ENCODE data around the gene CWC22.
A peak's percentile ranks its signal among the peaks of the same experiment; 100 is the strongest.
"Not testable (repeated sequence)": the region's sequence is repeated elsewhere in the genome, so short reads cannot be mapped to it uniquely, and the experiment has no call there.

Gene CWC22

DNA sequence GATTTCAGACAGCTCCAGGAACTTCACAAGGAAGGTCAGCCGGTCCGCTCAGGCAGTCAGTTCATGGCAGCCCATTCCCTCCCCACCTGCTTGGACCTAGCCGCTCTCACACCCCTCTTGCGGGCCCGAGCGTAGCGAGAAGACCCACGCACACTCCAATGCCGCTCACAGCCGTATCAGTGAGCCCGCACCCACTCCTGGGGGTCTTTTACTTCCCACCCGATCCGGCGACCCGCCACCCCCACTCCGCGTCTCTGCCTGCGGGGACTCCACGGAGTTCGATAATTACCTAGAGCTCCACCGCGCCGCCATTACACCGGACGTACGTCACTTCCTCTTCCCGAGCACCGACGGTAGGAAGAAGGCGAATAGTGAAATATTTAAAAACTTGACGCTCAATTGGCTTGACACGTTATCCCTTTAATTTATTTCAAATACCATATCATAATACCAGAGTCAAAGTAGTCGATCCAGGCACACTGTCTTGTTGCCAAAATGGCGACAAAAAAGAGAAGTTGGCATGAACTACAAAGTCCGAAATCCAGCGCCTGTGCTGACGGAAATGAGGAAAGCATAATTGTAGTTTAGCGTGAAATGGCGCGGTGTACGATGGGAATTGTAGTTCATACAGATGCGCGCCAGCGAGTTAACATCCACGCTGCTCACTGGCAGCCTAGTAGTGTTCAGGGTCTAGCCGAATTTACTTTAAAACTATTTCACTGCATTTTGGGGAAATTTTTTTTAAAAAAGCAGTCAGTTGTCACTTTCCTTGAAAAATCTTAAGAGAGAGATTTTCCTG lies at the start of gene CWC22:
TSS of gene CWC22 (minus strand) at position 517 of the 799 bp plus-strand sequence. CDS start 13,956 bp downstream, outside the sequence.
- Histone ChIP-seq H3K4me1 (ENCODE audit: control insufficient read depth in 1 of 2, insufficient read depth in 2 of 2, low read length in 2 of 2) (peaks cover 0 to 27% of the 10 kb centered on the region in 2 donors), H3K27ac (ENCODE audit: low read length) (peak within 1 kb of the TSS; percentile 97), H3K27me3 (ENCODE audit: low read depth, low read length) (no peaks in the 10 kb centered on the region), H3K9me3 (ENCODE audit: control insufficient read depth in 1 of 2, low read length in 2 of 2) (no peaks in the 10 kb centered on the region), H3K4me3 (ENCODE audit: low read depth in 1 of 2, low read length in 2 of 2) (peak within 1 kb of the TSS; percentile 78 to 84), H3K36me3 (ENCODE audit: control insufficient read depth in 1 of 2, insufficient read depth in 2 of 2, low read length in 2 of 2) (peaks cover 0 to 3% of the 10 kb centered on the region in 2 donors)

DNA sequence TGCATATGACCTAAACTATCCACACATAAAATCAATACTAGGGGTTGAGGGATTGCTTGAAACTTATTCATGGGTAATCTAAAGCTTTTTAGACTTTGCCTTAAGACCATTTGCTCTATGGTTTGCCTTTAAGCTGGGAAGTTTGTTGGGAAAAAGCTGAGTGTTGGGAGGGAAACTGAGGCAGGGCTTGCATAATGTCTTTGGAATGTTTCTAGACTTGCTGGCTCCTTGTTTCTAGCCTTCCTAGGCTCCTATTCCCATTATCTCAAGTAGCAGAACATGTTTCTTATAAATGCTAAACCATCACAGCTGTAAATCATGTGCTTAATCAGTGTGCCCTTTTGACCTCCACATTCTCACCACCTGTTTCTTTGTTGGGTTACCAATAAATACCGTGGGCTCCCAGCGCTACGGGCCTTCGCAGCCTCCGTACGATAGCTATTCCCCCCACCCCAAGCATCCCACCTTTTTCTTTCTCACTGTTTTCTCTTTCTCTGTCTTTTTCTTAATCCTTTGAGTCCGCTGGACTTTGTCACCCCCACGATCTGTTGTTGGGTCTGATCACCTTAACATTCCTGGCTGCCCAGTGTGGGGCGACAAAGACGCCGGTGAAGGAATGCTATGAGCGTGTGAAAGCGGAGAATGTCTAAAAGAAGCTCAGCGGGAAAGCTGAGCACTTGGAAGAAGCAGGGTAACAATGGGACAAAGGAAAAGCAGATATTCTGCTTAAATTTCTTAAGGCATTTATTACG lies 49.4 kb upstream of the CWC22 start:
- Histone ChIP-seq H3K27ac (ENCODE audit: low read length) (no peak overlapping the region), H3K36me3 (ENCODE audit: control insufficient read depth in 1 of 2, insufficient read depth in 2 of 2, low read length in 2 of 2) (no peaks in the 10 kb centered on the region), H3K4me1 (ENCODE audit: control insufficient read depth in 1 of 2, insufficient read depth in 2 of 2, low read length in 2 of 2) (no peaks in the 10 kb centered on the region), H3K27me3 (ENCODE audit: low read depth, low read length) (no peaks in the 10 kb centered on the region), H3K9me3 (ENCODE audit: control insufficient read depth in 1 of 2, low read length in 2 of 2) (no peaks in the 10 kb centered on the region), H3K4me3 (ENCODE audit: low read depth in 1 of 2, low read length in 2 of 2) (no peak overlapping the region)

DNA sequence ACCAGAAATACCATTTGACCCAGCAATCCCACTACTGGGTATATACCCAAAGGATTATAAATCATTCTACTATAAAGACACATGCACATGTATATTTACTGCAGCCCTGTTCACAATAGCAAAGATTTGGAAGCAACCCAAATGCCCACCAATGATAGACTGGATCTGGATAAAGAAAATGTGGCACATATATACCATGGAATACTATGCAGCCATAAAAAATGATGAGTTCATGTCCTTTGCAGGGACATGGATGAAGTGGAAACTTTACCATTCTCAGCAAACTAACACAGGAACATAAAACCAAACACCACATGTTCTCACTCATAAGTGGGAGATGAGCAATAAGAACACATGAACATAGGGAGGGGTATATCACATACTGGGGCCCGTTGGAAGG lies 47.5 kb upstream of the CWC22 start:
- H3K27me3 ChIP-seq (ENCODE audit: low read depth, low read length); H3K4me3 ChIP-seq (ENCODE audit: low read depth in 1 of 2, low read length in 2 of 2); H3K9me3 ChIP-seq (ENCODE audit: control insufficient read depth in 1 of 2, low read length in 2 of 2); H3K27ac ChIP-seq (ENCODE audit: low read length); H3K36me3 ChIP-seq (ENCODE audit: control insufficient read depth in 1 of 2, insufficient read depth in 2 of 2, low read length in 2 of 2); H3K4me1 ChIP-seq (ENCODE audit: control insufficient read depth in 1 of 2, insufficient read depth in 2 of 2, low read length in 2 of 2): not testable (repeated sequence)

DNA sequence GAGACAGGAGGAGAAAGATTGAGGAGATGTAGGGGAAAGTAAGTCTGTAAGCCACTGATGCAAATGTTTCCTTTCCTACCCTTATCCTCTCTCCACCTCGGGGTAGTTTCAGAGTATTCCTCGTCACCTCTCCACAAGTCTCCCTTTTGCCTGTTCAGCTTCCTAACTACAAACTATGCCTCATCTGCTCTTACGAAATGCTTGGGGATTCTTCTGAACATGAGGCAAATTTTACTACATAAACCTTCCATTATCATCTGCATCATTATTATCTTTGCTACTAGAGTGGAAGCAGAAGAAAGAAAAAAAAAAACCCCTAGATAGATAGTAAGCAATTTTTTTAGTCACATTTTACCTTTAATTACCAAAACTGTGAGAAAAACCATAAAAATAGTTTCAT lies 43.1 kb upstream of the CWC22 start:
- no peak overlapping the region for H3K4me3 ChIP-seq (ENCODE audit: low read depth in 1 of 2, low read length in 2 of 2)
- H3K4me1 ChIP-seq (ENCODE audit: control insufficient read depth in 1 of 2, insufficient read depth in 2 of 2, low read length in 2 of 2) = no peaks in the 10 kb centered on the region
- no peaks in the 10 kb centered on the region for H3K27me3 ChIP-seq (ENCODE audit: low read depth, low read length)
- no peaks in the 10 kb centered on the region for H3K9me3 ChIP-seq (ENCODE audit: control insufficient read depth in 1 of 2, low read length in 2 of 2)
- H3K36me3 ChIP-seq (ENCODE audit: control insufficient read depth in 1 of 2, insufficient read depth in 2 of 2, low read length in 2 of 2) = no peaks in the 10 kb centered on the region
- no peak overlapping the region for H3K27ac ChIP-seq (ENCODE audit: low read length)

DNA sequence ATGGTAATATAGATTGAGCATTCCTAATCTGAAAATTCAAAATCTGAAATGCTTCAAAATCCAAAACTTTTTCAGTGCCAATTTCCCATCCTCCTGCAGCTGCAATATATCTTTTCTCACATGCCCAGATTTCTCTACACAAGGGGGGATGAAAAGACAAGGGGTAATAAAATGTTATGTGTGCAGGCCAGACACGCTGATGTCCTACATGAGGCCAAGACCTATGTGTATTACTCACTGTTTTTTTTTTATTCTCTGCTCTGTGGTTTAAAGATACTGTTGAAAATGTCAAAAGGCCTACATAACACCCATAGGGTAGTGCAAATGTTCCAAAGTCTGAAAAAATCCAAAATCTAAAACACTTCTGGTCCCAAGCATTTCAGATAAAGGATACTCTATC lies 41.2 kb upstream of the CWC22 start:
- H3K27ac ChIP-seq (ENCODE audit: low read length) = no peak overlapping the region
- no peaks in the 10 kb centered on the region for H3K27me3 ChIP-seq (ENCODE audit: low read depth, low read length)
- no peaks in the 10 kb centered on the region for H3K4me1 ChIP-seq (ENCODE audit: control insufficient read depth in 1 of 2, insufficient read depth in 2 of 2, low read length in 2 of 2)
- no peak overlapping the region for H3K4me3 ChIP-seq (ENCODE audit: low read depth in 1 of 2, low read length in 2 of 2)
- H3K36me3 ChIP-seq (ENCODE audit: control insufficient read depth in 1 of 2, insufficient read depth in 2 of 2, low read length in 2 of 2) = no peaks in the 10 kb centered on the region
- H3K9me3 ChIP-seq (ENCODE audit: control insufficient read depth in 1 of 2, low read length in 2 of 2) = no peaks in the 10 kb centered on the region

DNA sequence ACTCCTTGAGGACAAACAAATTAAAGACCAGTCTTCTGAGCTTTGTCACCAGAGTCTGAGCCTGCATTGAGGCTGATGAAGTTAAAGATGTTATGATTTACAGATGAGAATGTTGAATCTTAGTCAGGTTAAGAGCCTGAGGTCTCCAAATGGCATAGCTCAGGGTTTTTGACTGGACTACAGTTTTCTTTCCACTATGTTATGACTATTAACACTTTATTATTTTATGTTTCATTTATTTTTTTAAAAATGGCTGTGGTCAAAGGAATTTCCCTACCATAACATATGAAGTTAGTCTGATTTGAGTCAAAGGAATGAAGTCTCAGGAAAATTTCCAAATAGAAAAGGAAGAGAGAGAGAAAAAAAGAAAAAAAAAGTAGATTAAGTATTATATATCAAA lies 39.7 kb upstream of the CWC22 start:
- Histone ChIP-seq H3K4me1 (ENCODE audit: control insufficient read depth in 1 of 2, insufficient read depth in 2 of 2, low read length in 2 of 2) (no peaks in the 10 kb centered on the region), H3K36me3 (ENCODE audit: control insufficient read depth in 1 of 2, insufficient read depth in 2 of 2, low read length in 2 of 2) (no peaks in the 10 kb centered on the region), H3K27me3 (ENCODE audit: low read depth, low read length) (no peaks in the 10 kb centered on the region), H3K27ac (ENCODE audit: low read length) (no peak overlapping the region), H3K9me3 (ENCODE audit: control insufficient read depth in 1 of 2, low read length in 2 of 2) (no peaks in the 10 kb centered on the region), H3K4me3 (ENCODE audit: low read depth in 1 of 2, low read length in 2 of 2) (no peak overlapping the region)

DNA sequence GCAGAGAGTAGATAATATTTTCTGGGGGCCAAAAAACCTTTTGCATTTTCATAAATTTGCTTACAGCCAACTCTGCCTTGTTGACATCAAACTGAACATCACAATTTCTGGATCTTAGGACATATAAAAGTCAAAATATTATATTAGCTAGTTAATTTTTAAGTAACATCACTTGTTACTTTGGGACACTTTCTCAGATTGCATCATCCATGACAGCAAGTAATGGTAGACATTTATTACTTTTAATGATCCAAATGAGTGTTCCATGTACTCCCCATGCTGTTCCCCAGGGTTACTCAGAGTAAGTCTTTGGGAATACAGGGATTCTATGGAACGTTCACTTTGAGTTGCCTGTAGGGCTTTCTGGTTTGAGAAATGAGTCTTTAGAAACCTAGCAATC lies 39.1 kb upstream of the CWC22 start:
- Histone ChIP-seq H3K4me1 (ENCODE audit: control insufficient read depth in 1 of 2, insufficient read depth in 2 of 2, low read length in 2 of 2) (no peaks in the 10 kb centered on the region), H3K27me3 (ENCODE audit: low read depth, low read length) (no peaks in the 10 kb centered on the region), H3K4me3 (ENCODE audit: low read depth in 1 of 2, low read length in 2 of 2) (no peak overlapping the region), H3K9me3 (ENCODE audit: control insufficient read depth in 1 of 2, low read length in 2 of 2) (no peaks in the 10 kb centered on the region), H3K27ac (ENCODE audit: low read length) (no peak overlapping the region), H3K36me3 (ENCODE audit: control insufficient read depth in 1 of 2, insufficient read depth in 2 of 2, low read length in 2 of 2) (no peaks in the 10 kb centered on the region)

DNA sequence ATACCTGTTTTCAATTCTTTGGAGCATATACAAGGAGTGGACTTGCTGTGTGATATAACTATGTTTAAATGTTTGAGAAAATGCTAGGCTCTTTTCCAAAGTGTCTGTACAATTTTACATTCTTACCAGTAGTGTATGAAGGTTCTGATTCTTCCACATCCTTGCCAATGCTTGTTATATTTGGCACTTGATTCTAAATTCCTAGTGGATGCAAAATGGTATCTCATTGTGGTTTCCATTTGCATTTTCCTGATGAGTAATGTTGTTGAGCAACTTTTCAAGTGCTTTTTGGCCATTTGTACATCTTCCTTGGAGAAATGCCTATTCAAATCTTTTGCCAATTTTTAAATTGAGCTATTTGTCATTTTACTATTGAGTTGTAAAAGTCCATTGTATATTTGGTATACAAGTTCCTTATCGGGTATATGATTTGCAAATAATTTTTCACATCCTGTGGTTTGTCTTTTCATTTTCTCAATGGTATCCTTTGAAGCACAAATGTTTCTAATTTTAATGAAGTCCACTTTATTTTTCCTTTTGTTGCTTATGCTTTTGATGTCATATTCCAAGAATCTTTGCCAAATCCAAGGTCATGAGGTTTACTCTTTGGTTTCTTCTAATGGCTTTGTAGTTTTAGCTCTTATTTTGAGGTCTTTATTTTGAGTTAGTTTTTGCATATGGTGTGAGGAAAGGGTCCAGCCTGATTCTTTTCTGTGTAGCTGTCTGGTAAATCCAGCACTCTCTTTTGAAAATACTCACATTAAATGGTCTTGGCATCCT lies 33.2 kb upstream of the CWC22 start:
- no peaks in the 10 kb centered on the region for H3K9me3 ChIP-seq (ENCODE audit: control insufficient read depth in 1 of 2, low read length in 2 of 2)
- H3K27ac ChIP-seq (ENCODE audit: low read length) = no peak overlapping the region
- H3K4me1 ChIP-seq (ENCODE audit: control insufficient read depth in 1 of 2, insufficient read depth in 2 of 2, low read length in 2 of 2) = no peaks in the 10 kb centered on the region
- no peaks in the 10 kb centered on the region for H3K27me3 ChIP-seq (ENCODE audit: low read depth, low read length)
- no peak overlapping the region for H3K4me3 ChIP-seq (ENCODE audit: low read depth in 1 of 2, low read length in 2 of 2)
- H3K36me3 ChIP-seq (ENCODE audit: control insufficient read depth in 1 of 2, insufficient read depth in 2 of 2, low read length in 2 of 2) = no peaks in the 10 kb centered on the region

DNA sequence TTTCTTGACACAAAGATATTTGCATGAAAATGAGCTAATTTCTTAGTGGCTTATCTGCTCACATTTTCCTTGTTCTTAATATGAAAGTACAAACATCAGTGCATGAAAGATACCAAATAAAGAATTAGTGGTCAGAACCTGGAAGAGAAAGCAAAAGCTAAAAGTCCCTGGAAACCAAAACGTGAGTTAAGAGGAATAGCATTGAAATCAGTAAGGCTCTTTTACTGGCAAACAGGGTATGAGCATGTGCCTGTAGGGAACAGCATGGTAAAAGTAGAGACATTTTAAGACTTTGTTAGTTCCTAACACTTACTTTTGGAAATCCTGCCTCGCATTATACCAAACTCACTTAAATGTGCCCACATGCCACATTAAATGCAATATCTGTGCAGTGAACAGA lies 31.9 kb upstream of the CWC22 start:
- H3K27ac ChIP-seq (ENCODE audit: low read length) = no peak overlapping the region

DNA sequence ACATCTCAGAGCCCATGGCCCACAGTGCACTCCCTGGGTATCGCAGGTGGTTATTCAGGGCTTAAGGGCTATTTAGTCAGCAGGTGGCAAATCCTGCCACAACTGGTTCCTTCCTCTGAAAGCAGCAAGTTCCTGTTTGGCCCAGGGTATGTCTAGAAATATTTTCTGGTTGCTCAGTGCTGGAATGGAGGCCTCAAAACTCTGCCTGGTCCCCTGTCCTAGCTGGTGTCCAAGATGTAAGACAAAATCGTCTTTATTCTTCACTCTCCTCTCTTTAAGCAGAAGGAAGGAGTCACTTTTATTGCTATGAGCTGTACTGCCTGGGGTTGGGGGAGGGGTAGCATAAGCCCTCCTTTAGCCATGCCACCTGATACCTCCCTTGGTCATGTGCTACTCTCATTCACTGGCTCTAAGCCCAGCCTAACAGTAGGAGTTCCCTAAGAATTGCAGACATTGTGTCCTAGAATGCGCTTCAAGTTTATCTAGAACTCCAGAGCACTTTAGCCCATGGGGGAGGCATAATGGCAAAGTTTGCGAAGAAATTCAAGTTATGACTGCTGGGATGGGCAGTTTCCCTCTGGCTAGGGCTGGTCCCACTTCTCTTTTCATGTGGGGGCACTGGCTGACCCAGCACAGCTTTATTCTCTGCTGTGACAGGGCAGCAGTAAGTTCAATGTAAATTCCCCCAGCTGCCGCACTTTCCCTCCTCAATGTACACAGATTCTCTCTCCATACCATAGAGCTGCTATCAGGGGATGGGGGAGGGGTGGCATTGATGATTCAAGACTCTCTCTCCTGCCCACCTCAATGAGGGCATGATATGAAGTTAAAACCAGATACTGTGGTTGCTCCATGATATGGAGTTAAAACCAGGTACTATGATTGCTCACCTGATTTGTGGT lies 27.1 kb upstream of the CWC22 start:
- Histone ChIP-seq H3K27ac (ENCODE audit: low read length) (no peak overlapping the region), H3K27me3 (ENCODE audit: low read depth, low read length) (no peaks in the 10 kb centered on the region), H3K4me1 (ENCODE audit: control insufficient read depth in 1 of 2, insufficient read depth in 2 of 2, low read length in 2 of 2) (no peaks in the 10 kb centered on the region), H3K9me3 (ENCODE audit: control insufficient read depth in 1 of 2, low read length in 2 of 2) (peaks cover 0 to 3% of the 10 kb centered on the region in 2 donors), H3K4me3 (ENCODE audit: low read depth in 1 of 2, low read length in 2 of 2) (no peak overlapping the region), H3K36me3 (ENCODE audit: control insufficient read depth in 1 of 2, insufficient read depth in 2 of 2, low read length in 2 of 2) (no peaks in the 10 kb centered on the region)

More for the DNA sequence above, 31.9 kb upstream of the CWC22 start:
- Histone ChIP-seq H3K27me3 (ENCODE audit: low read depth, low read length) (no peaks in the 10 kb centered on the region), H3K4me1 (ENCODE audit: control insufficient read depth in 1 of 2, insufficient read depth in 2 of 2, low read length in 2 of 2) (no peaks in the 10 kb centered on the region), H3K9me3 (ENCODE audit: control insufficient read depth in 1 of 2, low read length in 2 of 2) (no peaks in the 10 kb centered on the region), H3K4me3 (ENCODE audit: low read depth in 1 of 2, low read length in 2 of 2) (no peak overlapping the region), H3K36me3 (ENCODE audit: control insufficient read depth in 1 of 2, insufficient read depth in 2 of 2, low read length in 2 of 2) (no peaks in the 10 kb centered on the region)

Data from muscle layer of duodenum (tissue), 2 donors.